H1 (cell line): ENCODE results near the gene SHANK2. TPM values are rescaled to one million over a fixed set of nuclear protein-coding genes. Genes with fewer than 3 reads are reported as not detected.

ENCODE experiments used
- SIN3A ChIP-seq, 2 experiments: IDR thresholded peaks in 1 of 2; conservative IDR thresholded peaks in 1 of 2; 2 replicates each; pipeline ENCODE4 v1.6.1; 2011 to 2012; ENCODE audit warnings: low read length in 2 of 2, improper control_type of control experiment in 1 of 2, low read depth in 1 of 2, mild to moderate bottlenecking in 1 of 2
- SP4 ChIP-seq: IDR thresholded peaks from 2 replicates; pipeline ENCODE4 v1.6.1; 2012; ENCODE audit warnings: low read length, inconsistent platforms
- TBP ChIP-seq: IDR thresholded peaks from 2 replicates; pipeline ENCODE4 v1.6.1; 2011; ENCODE audit warnings: low read depth, low read length, improper control_type of control experiment
- polyA plus RNA-seq, 7 experiments: library from polyadenylated mRNA; depleted of rRNA in 3 of 7; stranded (reverse) in 5 of 7; unstranded in 2 of 7; fragments of >200 nt in 5 of 7; fragments of 200-250 nt in 2 of 7; gene quantifications; 1 replicate in 5 of 7; 2 replicates in 1 of 7; 4 replicates in 1 of 7; pipeline versions ENCODE4 v1.2.1 to v1.2.3, GENCODE V29; 2011 to 2013; ENCODE audit warnings: missing spikeins in 2 of 7, mixed read lengths in 2 of 7
- total RNA-seq: library from RNA; stranded (reverse); fragmentation: NEBNext Ultra II Directional; extraction: Animal tissue kit (Norgen Biotek cat#: 25700); gene quantifications from 2 replicates; pipeline ENCODE4 v1.2.1, GENCODE V29; 2021
- TF ChIP-seq, protein P1 (sequence below), 3 experiments: IDR thresholded peaks; 1 replicate in 2 of 3; 2 replicates in 1 of 3; pipeline versions ENCODE4 v1.5.1 to v1.6.1; 2011; ENCODE audit warnings: low read length in 3 of 3, mild to moderate bottlenecking in 3 of 3, inconsistent platforms in 2 of 3, low read depth in 1 of 3, moderate library complexity in 1 of 3; ENCODE audit not compliant: insufficient read depth in 1 of 3; ENCODE audit errors: control extremely low read depth in 1 of 3

Gene SHANK2
- total and polyA plus RNA-seq, 2 of the 8 experiments (the other 6 are each of a cell fraction or from before 2014, with no cell fraction given) = 10.1 to 54.2 TPM

GRCh38 chr11:71269603-71270511 lies 17.5 kb upstream of the SHANK2 start (continued):
- TF ChIP-seq, protein P1, sequence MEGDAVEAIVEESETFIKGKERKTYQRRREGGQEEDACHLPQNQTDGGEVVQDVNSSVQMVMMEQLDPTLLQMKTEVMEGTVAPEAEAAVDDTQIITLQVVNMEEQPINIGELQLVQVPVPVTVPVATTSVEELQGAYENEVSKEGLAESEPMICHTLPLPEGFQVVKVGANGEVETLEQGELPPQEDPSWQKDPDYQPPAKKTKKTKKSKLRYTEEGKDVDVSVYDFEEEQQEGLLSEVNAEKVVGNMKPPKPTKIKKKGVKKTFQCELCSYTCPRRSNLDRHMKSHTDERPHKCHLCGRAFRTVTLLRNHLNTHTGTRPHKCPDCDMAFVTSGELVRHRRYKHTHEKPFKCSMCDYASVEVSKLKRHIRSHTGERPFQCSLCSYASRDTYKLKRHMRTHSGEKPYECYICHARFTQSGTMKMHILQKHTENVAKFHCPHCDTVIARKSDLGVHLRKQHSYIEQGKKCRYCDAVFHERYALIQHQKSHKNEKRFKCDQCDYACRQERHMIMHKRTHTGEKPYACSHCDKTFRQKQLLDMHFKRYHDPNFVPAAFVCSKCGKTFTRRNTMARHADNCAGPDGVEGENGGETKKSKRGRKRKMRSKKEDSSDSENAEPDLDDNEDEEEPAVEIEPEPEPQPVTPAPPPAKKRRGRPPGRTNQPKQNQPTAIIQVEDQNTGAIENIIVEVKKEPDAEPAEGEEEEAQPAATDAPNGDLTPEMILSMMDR (IDR thresholded peaks at IDR 0.05; ENCODE audit: control extremely low read depth in 1 of 3, insufficient read depth in 1 of 3, low read depth in 1 of 3, low read length in 3 of 3) = no peak
- TF ChIP-seq TBP = no peak
- no peak for TF ChIP-seq SIN3A (conservative IDR thresholded peaks at IDR 0.05 in 1 of 2, IDR thresholded peaks at IDR 0.05 in 1 of 2; ENCODE audit: low read depth in 1 of 2, low read length in 2 of 2)
- TF ChIP-seq SP4 = no peak
